Uterus (tissue), 2 donors: Measurements from ENCODE around the gene VRK1.

Experiments used
- CTCF ChIP-seq, 4 experiments: fragments of 200-600 bp in 2 of 4; fragments of 450-650 bp in 2 of 4; sonication (generic) in 2 of 4; IDR thresholded peaks; one replicate each; pipeline ENCODE4 v1.5.1; 2016 to 2019; ENCODE audit warnings: antibody characterized with exemption in 4 of 4, mild to moderate bottlenecking in 2 of 4, moderate library complexity in 1 of 4
- POLR2A ChIP-seq, 2 donors: fragments of 450-650 bp; IDR thresholded peaks; one replicate each; pipeline ENCODE4 v1.6.1; 2016; ENCODE audit warnings: antibody characterized with exemption in 2 of 2, mild to moderate bottlenecking in 1 of 2, moderate library complexity in 1 of 2

GRCh38 chr14:96830946-96831345 lies 33.8 kb downstream of the VRK1 start:
- TF ChIP-seq CTCF (IDR thresholded peaks at IDR 0.05), result no peak
- TF ChIP-seq POLR2A (IDR thresholded peaks at IDR 0.05), result no peak
